ENCODE measurements around the gene MYH6.

- TF ChIP-seq CTCF (IDR thresholded peaks at IDR 0.05), result no peak
- TF ChIP-seq POLR2A (IDR thresholded peaks at IDR 0.05), result no peak
- no peak for TF ChIP-seq POLR2AphosphoS5 (IDR thresholded peaks at IDR 0.05)
- TF ChIP-seq EP300 (IDR thresholded peaks at IDR 0.05), result no peak
These were observed 44.2 kb upstream of the MYH6 start for GRCh38 chr14:23452237-23452636.

Data from sigmoid colon (tissue), 4 donors.